ENCODE measurements around the gene ERGIC1. TPM values are rescaled to one million over a fixed set of nuclear protein-coding genes. Genes with fewer than 3 reads are reported as not detected.

The ERGIC1 gene
- total and polyA plus RNA-seq, 2 of the 8 experiments (the other 6 are each of a cell fraction or from before 2014, with no cell fraction given), result 95.3 to 106 TPM

DNA sequence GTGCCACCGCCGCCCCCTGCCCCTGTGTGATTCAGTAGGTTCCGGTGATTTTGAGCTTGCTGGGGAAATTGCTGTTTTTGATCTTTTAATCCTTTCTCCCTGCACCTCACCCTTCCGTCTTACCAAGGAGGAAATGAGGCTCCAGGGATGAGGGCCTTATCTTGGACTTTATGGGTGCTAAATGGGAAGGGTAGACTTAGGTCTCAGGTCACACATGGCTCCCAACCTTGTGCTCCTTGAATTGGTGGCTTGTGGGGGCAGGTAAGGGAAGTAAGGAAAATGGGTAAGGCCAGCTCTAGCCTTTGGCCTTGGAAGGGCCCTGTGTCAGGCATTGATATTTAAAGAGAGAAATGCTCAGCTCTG, 1.9 kb downstream of the ERGIC1 start:
- WGBS, 2 experiments (ENCODE audit: extremely low coverage in 1 of 2, insufficient coverage in 1 of 2, insufficient read length in 1 of 2, insufficient replicate concordance in 2 of 2, low coverage in 1 of 2, low lambda C conversion rate in 2 of 2, missing lambda C conversion rate in 1 of 2), result 92% methylated on average over 4 of the region's 4 CpGs; no CpG with 5 or more reads in 1 of the 2 experiments
- Histone ChIP-seq H4K91ac (replicated peaks; ENCODE audit: insufficient read length, low read length) (no peak overlapping the region), H3K56ac (replicated peaks; ENCODE audit: insufficient read length, low read depth, low read length) (no peak overlapping the region), H2BK15ac (ENCODE audit: low read length) (no peak overlapping the region), H2BK120ac (replicated peaks; ENCODE audit: low read depth, low read length) (no peak overlapping the region), H3K4me2 (ENCODE audit: insufficient read depth in 1 of 2, low read depth in 2 of 2, low read length in 2 of 2) (peak overlapping the region in 1 of 2 experiments; percentile 72; a peak in 1 of 4 replicates), H4K20me1 (replicated peaks in 1 of 2; ENCODE audit: control insufficient read depth in 1 of 2, insufficient read depth in 2 of 2, low read length in 2 of 2) (peaks cover 6 to 36% of the 10 kb centered on the region in 2 experiments), H3K27ac (ENCODE audit: low read depth, low read length) (no peak overlapping the region), H3K14ac (ENCODE audit: insufficient read length) (no peak overlapping the region), H3K9ac (replicated peaks in 1 of 4; ENCODE audit: extremely low read depth in 1 of 4, low read depth in 3 of 4, low read length in 3 of 4) (no peak overlapping the region), H4K5ac (ENCODE audit: insufficient read length, low read depth, low read length) (no peak overlapping the region), H4K8ac (ENCODE audit: extremely low read depth, insufficient read depth, low read length) (no peak overlapping the region), H3K27me3 (replicated peaks in 1 of 4; ENCODE audit: control insufficient read depth in 3 of 4, extremely low read depth in 1 of 4, insufficient read depth in 3 of 4, low read length in 3 of 4) (no peaks in the 10 kb centered on the region), H3K79me2 (ENCODE audit: control insufficient read depth in 1 of 2, insufficient read depth in 2 of 2, low read length in 2 of 2) (peaks cover 16 to 58% of the 10 kb centered on the region in 2 experiments), H2BK12ac (ENCODE audit: low read depth, low read length) (0 out of 2 replicates have a peak overlapping the region, but pooled peaks have one; percentile 50), H3K23ac (ENCODE audit: insufficient read length) (no peak overlapping the region), H3K4me1 (replicated peaks in 1 of 4; ENCODE audit: control insufficient read depth in 3 of 4, insufficient read depth in 4 of 4, low read length in 3 of 4) (peaks cover 4 to 13% (median 9%) of the 10 kb centered on the region in 4 experiments), H3K18ac (ENCODE audit: extremely low read depth, low read length) (no peak overlapping the region), H3K4me3 (ENCODE audit: extremely low read depth in 1 of 4, insufficient read depth in 2 of 4, low read depth in 3 of 4, low read length in 4 of 4) (no peak overlapping the region), H3K79me1 (ENCODE audit: low read depth, low read length) (peaks cover 21% of the 10 kb centered on the region), H2BK20ac (ENCODE audit: low read length) (no peak overlapping the region), H2BK5ac (ENCODE audit: low read depth, low read length) (no peak overlapping the region), H2AFZ (ENCODE audit: low read length) (no peak overlapping the region), H3K9me3 (ENCODE audit: insufficient read depth in 2 of 2, low read depth in 1 of 2, low read length in 1 of 2) (no peaks in the 10 kb centered on the region), H2AK5ac (ENCODE audit: low read depth, low read length) (no peak overlapping the region), H3K4ac (replicated peaks; ENCODE audit: insufficient read length, low read depth, low read length) (no peak overlapping the region), H3K36me3 (ENCODE audit: control insufficient read depth in 2 of 4, insufficient read depth in 4 of 4, low read length in 3 of 4) (peaks cover 0 to 6% (median 2%) of the 10 kb centered on the region in 4 experiments; a peak in 2 of 8 replicates), H3K23me2 (ENCODE audit: low read depth, low read length) (peaks cover 2% of the 10 kb centered on the region; the same call in 1 of the 2 replicates)
- no peak for DNase-seq (ENCODE audit: low read depth in 1 of 2, low spot score in 2 of 2)
- ChIA-PET CTCF (ENCODE audit: partially characterized antibody) (interaction anchor here (0.7 to 2.2 kb wide), 9 partner anchors 8 to 176 kb away, joined by 3 to 8 read pairs (median 4); no protein-coding TSS in a partner anchor), POLR2A (ENCODE audit: partially characterized antibody) (interaction anchor here (1.2 to 4.9 kb wide), 5 partner anchors 8 to 65 kb away, joined by 3 to 42 read pairs (median 4); partner anchors contain the start of gene DUSP1)
- FAIRE-seq, result no peak
- no peak for TF ChIP-seq KDM1A (IDR thresholded peaks at IDR 0.05; ENCODE audit: borderline replicate concordance, low read length)
- no peak for TF ChIP-seq EZH2 (IDR thresholded peaks at IDR 0.05; ENCODE audit: low read depth, low read length, severe bottlenecking)
- TF ChIP-seq SP4 (IDR thresholded peaks at IDR 0.05; ENCODE audit: low read length), result no peak
- no peak for TF ChIP-seq RXRA (IDR thresholded peaks at IDR 0.05; ENCODE audit: insufficient read depth, low read depth, low read length)
- TF ChIP-seq, protein P1, sequence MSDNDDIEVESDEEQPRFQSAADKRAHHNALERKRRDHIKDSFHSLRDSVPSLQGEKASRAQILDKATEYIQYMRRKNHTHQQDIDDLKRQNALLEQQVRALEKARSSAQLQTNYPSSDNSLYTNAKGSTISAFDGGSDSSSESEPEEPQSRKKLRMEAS (IDR thresholded peaks at IDR 0.05), result no peak
- TF ChIP-seq, protein P2, sequence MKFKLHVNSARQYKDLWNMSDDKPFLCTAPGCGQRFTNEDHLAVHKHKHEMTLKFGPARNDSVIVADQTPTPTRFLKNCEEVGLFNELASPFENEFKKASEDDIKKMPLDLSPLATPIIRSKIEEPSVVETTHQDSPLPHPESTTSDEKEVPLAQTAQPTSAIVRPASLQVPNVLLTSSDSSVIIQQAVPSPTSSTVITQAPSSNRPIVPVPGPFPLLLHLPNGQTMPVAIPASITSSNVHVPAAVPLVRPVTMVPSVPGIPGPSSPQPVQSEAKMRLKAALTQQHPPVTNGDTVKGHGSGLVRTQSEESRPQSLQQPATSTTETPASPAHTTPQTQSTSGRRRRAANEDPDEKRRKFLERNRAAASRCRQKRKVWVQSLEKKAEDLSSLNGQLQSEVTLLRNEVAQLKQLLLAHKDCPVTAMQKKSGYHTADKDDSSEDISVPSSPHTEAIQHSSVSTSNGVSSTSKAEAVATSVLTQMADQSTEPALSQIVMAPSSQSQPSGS (IDR thresholded peaks at IDR 0.05; ENCODE audit: low read length), result no peak
- no peak for TF ChIP-seq POLR2A (IDR thresholded peaks at IDR 0.05; ENCODE audit: control extremely low read depth in 1 of 2, low read depth in 2 of 2, low read length in 2 of 2)
- TF ChIP-seq, protein P3, sequence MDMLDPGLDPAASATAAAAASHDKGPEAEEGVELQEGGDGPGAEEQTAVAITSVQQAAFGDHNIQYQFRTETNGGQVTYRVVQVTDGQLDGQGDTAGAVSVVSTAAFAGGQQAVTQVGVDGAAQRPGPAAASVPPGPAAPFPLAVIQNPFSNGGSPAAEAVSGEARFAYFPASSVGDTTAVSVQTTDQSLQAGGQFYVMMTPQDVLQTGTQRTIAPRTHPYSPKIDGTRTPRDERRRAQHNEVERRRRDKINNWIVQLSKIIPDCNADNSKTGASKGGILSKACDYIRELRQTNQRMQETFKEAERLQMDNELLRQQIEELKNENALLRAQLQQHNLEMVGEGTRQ (IDR thresholded peaks at IDR 0.05; ENCODE audit: low read length), result no peak
- TF ChIP-seq RNF2 (IDR thresholded peaks at IDR 0.05; ENCODE audit: borderline replicate concordance, low read depth, low read length, missing control alignments, poor library complexity, severe bottlenecking), result no peak
- no peak for TF ChIP-seq SUZ12 (IDR thresholded peaks at IDR 0.05; ENCODE audit: low read length)
